ENCODE data around the gene HINFP.

The HINFP gene, protein sequence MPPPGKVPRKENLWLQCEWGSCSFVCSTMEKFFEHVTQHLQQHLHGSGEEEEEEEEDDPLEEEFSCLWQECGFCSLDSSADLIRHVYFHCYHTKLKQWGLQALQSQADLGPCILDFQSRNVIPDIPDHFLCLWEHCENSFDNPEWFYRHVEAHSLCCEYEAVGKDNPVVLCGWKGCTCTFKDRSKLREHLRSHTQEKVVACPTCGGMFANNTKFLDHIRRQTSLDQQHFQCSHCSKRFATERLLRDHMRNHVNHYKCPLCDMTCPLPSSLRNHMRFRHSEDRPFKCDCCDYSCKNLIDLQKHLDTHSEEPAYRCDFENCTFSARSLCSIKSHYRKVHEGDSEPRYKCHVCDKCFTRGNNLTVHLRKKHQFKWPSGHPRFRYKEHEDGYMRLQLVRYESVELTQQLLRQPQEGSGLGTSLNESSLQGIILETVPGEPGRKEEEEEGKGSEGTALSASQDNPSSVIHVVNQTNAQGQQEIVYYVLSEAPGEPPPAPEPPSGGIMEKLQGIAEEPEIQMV
- total RNA-seq = 31.9 to 56.9 (median 47.3) reads per million in 4 experiments

DNA sequence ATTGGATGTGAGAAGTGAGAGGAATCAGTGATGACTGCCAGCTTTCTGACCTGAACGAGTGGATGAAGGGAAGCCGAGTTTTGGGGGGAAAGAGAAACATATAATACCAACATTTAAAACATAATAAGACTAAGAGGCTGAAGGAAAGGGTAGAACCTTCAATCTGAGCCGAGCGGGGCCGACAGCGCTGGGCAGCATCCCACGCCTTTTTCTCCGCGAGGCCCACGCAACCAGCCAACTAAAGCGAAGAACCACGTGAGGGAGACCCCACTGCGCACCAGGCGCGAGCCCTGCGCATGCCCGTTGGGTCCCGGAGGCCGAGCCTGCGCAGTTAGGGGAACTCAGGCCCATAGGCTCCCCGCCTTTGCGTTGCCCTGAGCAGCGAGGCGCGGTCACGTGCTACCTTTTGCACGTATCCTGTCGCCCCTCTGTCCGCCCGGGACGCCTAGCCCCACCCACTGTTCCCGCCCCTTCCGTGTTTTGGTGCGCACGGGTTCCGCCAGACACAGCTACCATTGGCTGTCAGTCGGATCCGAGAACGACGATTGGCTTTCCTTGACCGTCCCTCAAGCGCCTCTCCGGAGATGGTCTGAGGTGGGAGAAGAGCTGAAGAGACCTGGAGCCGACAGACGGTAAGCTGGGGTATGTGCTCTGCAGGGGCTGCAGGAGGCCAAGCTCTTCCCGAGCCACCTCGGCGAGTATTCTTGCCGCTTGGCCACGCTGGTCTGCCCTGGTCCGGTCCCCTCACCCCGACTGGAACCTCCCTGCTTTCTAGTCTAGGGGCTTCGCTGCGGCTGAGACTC, at the start of gene HINFP:
Gene HINFP, plus strand, starts transcription at position 573 of the 803 bp plus-strand sequence. CDS start 5,365 bp downstream, outside the sequence.
- DNase-seq = peak; percentile 99

DNA sequence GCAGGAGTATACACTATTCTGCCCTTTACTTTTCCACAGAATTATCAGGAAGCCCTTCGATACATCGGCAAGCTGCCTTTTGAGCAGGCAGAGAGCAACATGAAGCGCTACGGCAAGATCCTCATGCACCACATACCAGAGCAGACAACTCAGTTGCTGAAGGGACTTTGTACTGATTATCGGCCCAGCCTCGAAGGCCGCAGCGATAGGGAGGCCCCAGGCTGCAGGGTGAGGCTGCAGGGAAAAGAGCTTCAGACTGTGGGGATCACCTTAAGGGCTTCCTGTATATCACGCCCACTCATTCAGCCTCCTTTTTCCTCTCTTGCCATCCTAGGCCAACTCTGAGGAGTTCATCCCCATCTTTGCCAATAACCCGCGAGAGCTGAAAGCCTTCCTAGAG, 43.5 kb upstream of the HINFP start:
- DNase-seq = no peak

DNA sequence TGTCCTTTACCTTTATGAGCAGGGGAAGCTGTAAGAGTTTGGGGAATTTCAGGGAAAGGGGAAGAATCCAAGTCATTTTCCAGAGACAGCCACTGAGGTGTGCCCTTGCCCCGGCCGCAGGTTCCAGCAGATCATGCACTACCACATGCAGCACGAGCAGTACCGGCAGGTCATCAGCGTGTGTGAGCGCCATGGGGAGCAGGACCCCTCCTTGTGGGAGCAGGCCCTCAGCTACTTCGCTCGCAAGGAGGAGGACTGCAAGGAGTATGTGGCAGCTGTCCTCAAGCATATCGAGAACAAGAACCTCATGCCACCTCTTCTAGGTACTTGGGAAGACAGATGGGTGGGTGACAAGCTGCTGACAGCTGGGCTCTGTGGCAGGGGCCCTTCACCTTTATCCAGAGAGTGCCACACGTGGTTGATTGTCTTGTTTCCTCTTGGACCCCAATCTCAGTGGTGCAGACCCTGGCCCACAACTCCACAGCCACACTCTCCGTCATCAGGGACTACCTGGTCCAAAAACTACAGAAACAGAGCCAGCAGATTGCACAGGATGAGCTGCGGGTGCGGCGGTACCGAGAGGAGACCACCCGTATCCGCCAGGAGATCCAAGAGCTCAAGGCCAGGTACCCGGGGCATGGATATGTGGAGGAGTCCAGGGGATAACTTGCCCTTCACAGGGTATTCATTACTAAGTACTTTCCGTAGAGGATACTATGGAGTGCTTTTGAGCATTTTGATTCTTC, 42.5 kb upstream of the HINFP start:
- DNase-seq = no peak

DNA sequence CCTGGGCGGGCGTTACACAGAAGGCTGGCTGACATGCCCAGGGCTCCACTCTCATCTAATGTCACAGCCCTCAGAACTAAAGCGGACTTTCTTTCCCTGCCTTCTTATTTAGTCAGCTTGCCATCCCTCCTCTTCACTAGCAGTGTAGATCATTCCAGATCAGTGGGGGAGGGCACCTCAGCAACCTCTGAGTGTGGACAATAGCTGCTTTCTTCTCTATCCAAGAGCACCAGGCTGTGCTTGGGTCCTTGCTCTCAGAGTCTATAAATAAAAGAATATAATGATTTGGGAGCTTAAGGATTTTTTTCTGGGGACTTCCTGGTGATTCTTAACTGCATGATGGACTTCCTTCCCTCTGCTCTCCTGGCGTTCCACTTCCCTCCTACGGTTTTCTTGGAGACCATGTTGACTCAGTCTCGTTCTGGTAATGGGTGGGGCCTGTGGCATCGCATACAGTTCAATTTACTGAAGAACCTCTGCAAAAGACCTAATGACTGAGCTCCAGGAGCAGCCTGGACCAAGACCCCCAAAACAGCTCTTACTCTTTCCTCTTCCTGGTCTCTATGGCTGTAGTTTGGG, 39.6 kb upstream of the HINFP start:
- no peak for DNase-seq

DNA sequence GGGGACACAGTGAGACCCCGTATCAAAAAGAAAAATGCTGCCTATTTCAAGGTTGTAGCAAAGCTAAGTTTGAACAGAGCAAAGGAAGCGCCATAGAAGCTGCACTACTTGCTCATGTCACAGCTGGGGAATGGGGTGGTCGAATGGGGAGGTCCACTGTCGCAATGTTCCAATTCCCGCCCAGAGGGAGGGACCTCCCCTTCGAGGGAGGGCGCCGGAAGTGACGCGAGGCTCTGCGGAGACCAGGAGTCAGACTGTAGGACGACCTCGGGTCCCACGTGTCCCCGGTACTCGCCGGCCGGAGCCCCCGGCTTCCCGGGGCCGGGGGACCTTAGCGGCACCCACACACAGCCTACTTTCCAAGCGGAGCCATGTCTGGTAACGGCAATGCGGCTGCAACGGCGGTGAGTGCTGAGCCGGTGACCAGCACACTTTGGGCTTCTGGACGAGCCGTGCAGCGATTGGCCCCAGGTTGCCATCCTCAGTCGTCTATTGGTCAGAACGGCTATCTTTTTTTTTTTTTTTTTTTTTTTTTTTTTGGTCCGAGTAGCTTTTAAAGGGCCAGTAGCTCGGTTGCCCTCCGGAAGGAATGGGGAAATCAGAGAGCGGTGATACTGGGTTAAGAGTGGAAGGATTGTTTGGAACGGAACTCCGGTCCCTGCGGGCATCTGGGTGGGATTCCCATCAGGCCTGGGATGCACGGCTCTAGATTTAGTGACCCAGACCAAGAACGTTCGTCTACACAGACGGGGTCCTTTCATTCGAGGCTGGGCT, 36.5 kb upstream of the HINFP start, which contains the start of gene HMBS:
Gene HMBS, plus strand, starts transcription at position 219 of the 774 bp plus-strand sequence. Its CDS starts 153 bp downstream, at position 372.
- DNase-seq = peak; percentile 83

DNA sequence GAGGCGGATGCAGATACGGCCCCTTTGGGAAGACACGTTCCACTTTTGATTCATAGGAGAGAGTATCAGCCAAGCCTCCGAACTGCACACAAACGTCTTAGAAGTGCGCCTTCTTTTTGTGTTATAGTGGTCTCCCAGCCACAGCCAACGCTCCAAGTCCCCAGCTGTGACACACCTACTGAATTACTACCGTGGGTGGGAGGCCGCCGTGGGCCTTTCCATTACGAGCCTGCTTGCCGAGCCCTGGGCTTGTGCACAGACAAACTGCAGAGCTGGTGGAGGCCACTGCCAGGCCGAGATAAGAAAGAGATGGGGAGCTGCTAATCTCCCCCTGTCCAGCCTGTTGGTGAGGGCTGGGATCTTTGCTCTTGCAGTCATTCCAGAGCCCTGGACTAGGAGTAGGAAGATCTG, 35.9 kb upstream of the HINFP start:
- no peak for DNase-seq

DNA sequence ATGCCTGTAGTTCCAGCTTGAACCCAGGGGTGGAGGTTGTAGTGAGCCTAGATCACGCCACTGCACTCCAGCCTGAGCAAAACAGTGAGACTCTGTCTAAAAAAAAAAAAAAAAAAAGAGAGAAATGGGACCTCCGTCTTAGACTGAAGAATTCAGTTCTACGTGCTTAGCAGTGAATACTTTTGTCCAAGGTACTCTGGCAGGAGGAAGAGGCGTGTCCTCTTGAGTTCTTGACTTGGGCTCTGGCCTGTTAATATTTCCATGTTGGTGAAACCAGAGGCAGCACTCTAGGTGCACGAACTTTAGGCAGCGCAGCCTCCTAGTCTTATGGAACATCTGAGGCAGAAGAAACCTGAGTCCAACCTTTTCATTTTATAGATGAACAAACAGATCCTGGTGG, 34.3 kb upstream of the HINFP start:
- no peak for DNase-seq

DNA sequence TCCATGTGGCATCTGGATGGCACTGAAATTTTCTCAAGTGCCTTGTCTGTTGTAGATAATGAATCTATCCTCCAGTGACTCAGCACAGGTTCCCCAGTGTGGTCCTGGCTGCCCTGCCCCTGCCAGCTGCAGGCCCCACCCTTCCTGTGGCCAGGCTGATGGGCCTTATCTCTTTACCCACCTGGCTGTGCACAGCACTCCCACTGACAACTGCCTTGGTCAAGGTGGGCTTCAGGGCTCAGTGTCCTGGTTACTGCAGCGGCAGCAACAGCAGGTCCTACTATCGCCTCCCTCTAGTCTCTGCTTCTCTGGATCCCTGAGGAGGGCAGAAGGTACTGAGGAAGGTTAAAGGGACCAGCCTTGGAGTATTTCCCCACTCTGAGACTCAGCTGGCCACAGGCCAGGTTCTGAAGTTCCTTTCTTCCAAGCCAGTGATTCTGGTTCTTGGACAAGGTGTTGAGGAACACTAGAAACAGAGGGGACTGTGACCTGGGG, 33.6 kb upstream of the HINFP start:
- no peak for DNase-seq

DNA sequence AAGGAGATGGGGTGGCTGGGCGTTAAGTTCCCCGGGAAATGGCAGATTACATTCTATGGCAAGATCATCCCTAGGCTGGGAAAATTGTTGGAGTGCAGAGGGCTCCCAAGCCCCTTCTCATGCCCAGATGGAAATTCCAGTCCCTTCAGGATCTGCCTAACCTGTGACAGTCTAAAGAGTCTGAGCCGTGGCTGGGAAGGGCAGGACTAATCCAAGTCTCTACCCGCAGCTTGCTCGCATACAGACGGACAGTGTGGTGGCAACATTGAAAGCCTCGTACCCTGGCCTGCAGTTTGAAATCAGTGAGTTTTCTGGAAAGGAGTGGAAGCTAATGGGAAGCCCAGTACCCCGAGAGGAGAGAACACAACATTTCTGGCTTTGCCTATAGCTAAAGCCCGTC, 33.0 kb upstream of the HINFP start:
- DNase-seq = no peak

DNA sequence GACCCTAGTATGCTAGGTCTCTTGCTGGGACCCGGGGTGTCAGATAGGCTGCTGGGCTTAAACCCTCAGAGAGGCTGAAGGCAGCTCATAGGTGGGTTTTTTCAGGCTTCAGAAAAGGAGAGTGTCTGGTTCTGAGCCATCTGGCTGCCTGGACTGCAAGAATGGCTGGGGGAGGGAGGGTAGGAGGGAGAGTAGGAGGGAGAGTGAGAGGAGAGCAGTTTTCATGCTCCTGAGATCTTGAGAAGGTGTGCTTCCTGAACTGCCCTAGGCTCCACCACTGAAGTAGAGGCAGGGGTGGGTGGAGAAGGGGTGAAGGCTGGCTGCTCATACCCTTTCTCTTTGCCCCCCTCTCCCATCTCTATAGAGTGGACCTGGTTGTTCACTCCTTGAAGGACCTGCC, 32.1 kb upstream of the HINFP start:
- DNase-seq = no peak

DNA sequence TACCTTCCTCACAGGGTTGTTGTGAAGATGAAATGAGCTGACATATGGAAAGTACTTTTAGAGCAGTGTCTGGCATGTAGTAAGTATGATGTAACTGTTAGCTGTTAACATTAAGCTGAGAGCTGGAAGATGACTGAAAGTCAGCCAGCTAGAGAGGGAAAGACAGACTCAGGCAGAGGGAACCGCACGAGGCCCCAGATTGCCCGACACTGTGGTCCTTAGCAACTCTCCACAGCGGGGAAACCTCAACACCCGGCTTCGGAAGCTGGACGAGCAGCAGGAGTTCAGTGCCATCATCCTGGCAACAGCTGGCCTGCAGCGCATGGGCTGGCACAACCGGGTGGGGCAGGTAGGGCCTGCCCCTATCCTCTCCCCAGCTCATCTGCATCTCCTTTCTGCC, 30.2 kb upstream of the HINFP start:
- DNase-seq = no peak

DNA sequence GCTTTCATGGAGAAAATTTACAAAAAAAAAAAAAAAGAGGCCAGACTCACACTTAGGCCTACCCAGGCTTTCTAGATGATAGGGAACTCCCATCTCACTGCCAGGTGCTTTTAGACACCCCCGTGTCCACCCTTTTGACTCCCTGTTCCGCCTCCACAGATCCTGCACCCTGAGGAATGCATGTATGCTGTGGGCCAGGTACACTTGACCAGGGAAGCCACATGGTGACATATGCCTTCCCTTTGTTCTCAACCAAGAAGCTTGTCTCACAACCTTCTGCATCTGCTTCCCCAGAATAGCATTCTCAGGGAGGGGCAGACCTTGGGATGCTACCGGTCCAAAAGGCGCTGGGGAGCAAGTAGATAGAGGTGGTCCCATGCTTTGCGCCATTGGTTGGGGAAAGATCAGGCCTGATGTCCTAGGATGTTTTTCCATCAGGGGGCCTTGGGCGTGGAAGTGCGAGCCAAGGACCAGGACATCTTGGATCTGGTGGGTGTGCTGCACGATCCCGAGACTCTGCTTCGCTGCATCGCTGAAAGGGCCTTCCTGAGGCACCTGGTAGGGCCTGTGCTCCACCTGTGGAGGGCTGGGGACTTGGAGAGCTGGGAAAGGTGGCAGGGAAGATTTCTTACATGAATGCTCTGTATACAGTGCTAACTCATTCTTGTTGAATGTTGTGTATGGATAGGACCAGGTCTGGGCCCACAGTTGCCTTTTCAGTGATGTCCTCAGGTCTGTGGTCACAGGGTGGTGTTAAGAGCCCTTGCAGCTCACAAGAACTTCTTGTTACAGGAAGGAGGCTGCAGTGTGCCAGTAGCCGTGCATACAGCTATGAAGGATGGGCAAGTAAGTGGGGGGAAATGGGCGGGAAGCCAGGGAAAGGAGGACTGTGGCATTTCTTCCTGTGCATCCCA, 29.2 kb upstream of the HINFP start:
- DNase-seq = no peak

DNA sequence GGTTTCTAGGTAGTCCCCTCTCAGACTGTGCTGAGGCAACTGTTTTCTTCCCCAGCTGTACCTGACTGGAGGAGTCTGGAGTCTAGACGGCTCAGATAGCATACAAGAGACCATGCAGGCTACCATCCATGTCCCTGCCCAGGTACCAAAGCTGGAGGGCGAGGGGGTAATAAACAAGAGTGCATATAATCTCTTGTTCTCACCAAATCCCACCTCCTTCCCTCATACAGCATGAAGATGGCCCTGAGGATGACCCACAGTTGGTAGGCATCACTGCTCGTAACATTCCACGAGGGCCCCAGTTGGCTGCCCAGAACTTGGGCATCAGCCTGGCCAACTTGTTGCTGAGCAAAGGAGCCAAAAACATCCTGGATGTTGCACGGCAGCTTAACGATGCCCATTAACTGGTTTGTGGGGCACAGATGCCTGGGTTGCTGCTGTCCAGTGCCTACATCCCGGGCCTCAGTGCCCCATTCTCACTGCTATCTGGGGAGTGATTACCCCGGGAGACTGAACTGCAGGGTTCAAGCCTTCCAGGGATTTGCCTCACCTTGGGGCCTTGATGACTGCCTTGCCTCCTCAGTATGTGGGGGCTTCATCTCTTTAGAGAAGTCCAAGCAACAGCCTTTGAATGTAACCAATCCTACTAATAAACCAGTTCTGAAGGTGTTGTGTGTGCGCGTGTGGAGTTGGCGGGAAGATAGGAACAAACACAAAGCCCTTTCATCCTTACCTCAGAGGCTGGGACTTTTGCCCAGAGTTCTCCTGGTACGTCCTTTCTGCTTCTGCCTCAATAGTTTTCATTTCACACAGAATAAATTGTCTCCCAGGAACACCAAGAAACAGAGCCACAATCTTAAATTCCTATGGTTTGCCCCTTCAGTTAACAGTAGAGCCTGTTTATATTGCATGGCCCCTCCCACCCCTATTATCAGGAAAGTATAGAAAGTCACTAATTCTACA, 28.2 kb upstream of the HINFP start:
- DNase-seq = no peak

DNA sequence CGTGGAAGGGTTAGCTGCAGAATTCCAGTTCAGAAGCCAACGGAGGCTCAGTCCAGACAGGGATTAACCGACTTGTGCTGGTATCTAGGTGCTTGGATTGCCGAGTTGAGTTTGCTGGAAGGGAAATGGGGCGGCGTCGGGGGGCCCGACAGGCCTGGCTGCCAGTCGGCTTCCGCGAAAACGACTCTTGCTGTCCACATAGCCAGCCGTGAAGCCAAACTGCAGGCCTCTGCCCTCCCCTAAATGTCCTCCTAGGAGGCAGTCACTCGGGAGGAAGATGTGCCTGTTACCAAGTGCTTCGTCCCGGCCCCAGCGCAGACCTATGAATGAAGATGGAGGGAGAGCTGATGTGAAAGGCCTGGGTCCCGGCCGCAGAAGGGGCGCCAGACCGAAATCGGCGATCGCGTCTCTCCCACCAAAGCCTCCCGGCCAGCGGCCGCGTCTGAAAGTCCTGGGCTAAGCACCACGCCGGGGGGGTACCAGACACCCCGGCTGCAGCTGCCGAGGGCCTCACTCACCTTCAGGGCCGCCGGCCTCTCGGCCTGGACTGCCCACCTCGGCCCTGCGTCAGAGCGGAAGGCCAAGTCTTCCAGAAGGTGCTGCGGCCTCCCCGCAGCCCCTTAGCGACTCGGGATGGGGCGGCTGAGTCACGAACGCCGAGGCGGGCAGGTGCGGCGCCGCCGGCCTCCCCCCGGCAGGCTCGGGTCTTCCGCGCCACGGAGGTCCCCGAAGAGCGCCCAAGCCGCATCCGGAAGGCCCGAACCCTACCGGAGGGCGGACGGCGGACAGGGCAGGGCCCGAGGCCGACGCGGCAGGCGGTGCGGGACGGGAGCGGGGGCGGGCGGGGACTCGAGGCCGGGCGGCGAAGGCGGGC, 27.2 kb upstream of the HINFP start:
- DNase-seq = peak; percentile 34

DNA sequence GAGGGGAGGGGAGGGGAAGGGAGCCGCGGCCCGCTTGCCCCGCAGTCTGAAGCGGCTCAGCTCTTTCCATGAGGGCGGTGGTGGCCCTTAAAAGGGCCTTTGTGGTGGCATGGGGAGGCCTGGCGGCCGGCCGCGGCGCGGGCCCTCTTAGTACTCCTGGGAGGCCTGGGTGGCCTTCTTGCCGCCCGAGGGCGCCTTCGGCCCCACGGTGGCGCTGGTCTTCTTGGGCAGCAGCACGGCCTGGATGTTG, 26.6 kb upstream of the HINFP start:
- no peak for DNase-seq

DNA sequence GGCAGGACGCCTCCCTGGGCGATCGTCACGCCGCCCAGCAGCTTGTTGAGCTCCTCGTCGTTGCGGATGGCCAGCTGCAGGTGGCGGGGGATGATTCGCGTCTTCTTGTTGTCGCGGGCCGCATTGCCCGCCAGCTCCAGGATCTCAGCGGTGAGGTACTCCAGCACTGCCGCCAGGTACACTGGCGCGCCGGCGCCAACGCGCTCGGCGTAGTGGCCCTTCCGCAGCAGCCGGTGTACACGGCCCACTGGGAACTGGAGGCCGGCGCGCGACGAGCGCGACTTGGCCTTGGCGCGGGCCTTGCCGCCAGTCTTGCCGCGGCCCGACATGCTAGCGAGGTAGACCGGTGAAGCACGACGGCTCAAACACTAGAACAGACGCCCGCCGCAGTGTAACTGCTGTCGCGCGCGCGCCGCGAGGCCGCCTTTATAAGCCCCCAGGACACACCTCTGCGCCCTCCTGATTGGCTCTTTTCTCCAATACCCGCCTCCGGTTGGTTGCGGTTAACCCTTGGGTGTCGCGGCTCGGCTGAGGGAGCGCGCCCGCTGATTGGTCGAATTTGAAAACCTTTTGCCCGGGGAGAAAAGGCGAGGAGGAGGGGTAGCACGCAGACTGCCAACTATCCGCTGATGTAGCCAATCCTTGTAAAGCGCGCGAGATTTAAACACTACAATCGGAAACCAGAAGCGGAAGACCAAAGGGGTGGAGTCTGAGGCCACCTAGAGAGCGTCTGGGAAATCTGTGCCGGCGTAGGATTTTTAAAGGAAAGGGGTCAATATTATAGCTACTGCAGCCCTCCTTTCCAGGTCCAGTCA, 26.1 kb upstream of the HINFP start:
- peak; percentile 99 for DNase-seq

DNA sequence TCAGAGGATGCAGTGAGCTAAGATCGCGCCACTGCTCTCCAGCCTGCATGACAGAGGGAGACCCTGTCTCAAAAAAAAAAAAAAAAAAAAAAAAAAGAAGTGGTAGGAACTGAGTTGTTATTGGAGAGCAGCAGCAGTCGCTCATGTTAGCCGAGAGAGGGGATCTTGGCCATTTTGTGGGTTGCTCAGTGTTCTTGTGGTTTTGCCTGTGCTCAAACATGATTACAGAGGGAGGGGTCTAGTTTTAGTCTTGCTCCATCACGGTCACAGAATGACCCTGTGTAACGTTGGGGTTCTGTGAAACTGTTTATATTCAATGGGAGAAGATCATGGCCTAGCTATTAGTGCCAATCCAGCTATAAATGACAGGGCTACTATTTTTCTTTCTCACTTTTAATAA, 21.7 kb upstream of the HINFP start:
- no peak for DNase-seq

Measured in effector CD8-positive, alpha-beta T cell (primary cell).